T-cell (primary cell): ENCODE data around the gene NSUN4. TPM values are rescaled to one million over a fixed set of nuclear protein-coding genes. Genes with fewer than 3 reads are reported as not detected.
"Not testable (repeated sequence)": the region's sequence is repeated elsewhere in the genome, so short reads cannot be mapped to it uniquely, and the experiment has no call there.

ENCODE experiments used
- ATAC-seq, 4 experiments: fragments of 200-7000 bp in 3 of 4; fragments of 150-1000 bp in 1 of 4; cut with Tn5 transposase; replicated peaks in 1 of 4; 1 replicate in 3 of 4; 2 replicates in 1 of 4; pipeline ENCODE4 v1.10.0; 2021; ENCODE audit warnings: moderate library complexity in 3 of 4, mild to moderate bottlenecking in 2 of 4, moderate number of reproducible peaks in 1 of 4
- CTCF ChIA-PET, 2 donors: fragments of 300-600 bp; sonication (Branson Sonifier 250); formaldehyde crosslinking; loops; one replicate each; lab custom pipeline; 2022; ENCODE audit warnings: antibody characterized with exemption in 2 of 2; lab: Charles Lee
- POLR2A ChIA-PET, 2 donors: fragments of 300-600 bp; sonication (Branson Sonifier 250); formaldehyde crosslinking; loops; one replicate each; lab custom pipeline; 2022; ENCODE audit warnings: antibody characterized with exemption in 2 of 2; lab: Charles Lee
- DNase-seq, 35 experiments: peaks; one replicate each; pipeline versions ENCODE4 v3.0.0 to v3.0.0-alpha.2; 2013 to 2023
- H3K27ac ChIP-seq: one replicate; pipeline ENCODE4 v1.5.1; 2013; ENCODE audit warnings: low read length
- H3K27me3 ChIP-seq, 2 experiments: replicated peaks in 1 of 2; 1 replicate in 1 of 2; 2 replicates in 1 of 2; pipeline versions ENCODE4 v1.6.1 to v1.7.0; 2013; ENCODE audit warnings: low read length in 1 of 2, mixed read lengths in 1 of 2; ENCODE audit not compliant: control insufficient read depth in 2 of 2, insufficient read depth in 2 of 2; ENCODE audit errors: extremely low read depth in 1 of 2
- H3K36me3 ChIP-seq, 2 donors: 1 replicate in 1 of 2; 2 replicates in 1 of 2; pipeline versions ENCODE4 v1.6.1 to v1.7.0; 2013; ENCODE audit warnings: low read length in 1 of 2; ENCODE audit not compliant: control insufficient read depth in 2 of 2, insufficient read depth in 1 of 2; ENCODE audit errors: extremely low read depth in 1 of 2
- H3K4me1 ChIP-seq, 2 experiments: 1 replicate in 1 of 2; 2 replicates in 1 of 2; pipeline versions ENCODE4 v1.6.1 to v1.7.0; 2013; ENCODE audit warnings: low read length in 2 of 2, mixed read lengths in 1 of 2; ENCODE audit not compliant: insufficient read depth in 2 of 2, control insufficient read depth in 1 of 2; ENCODE audit errors: extremely low read depth in 1 of 2
- H3K4me3 ChIP-seq, 2 donors: 1 replicate in 1 of 2; 2 replicates in 1 of 2; pipeline versions ENCODE4 v1.5.1 to v1.7.0; 2013; ENCODE audit warnings: mild to moderate bottlenecking in 2 of 2, low read length in 1 of 2, moderate library complexity in 1 of 2; ENCODE audit not compliant: control insufficient read depth in 1 of 2; ENCODE audit errors: extremely low read depth in 1 of 2
- H3K9me3 ChIP-seq: 2 replicates; pipeline ENCODE4 v1.7.0; 2013
- H3K27ac Mint-ChIP-seq, 2 donors: one replicate each; pipeline ENCODE4 v1.8.0; 2020 to 2021; ENCODE audit warnings: mild to moderate bottlenecking in 2 of 2, mixed read lengths in 2 of 2
- H3K27me3 Mint-ChIP-seq, 2 donors: one replicate each; pipeline ENCODE4 v1.8.0; 2021 to 2022; ENCODE audit warnings: mixed read lengths in 2 of 2
- H3K36me3 Mint-ChIP-seq: one replicate; pipeline ENCODE4 v1.8.0; 2021; ENCODE audit warnings: mixed read lengths
- H3K4me1 Mint-ChIP-seq, 3 donors: one replicate each; pipeline ENCODE4 v1.8.0; 2020 to 2022; ENCODE audit warnings: mixed read lengths in 3 of 3, mild to moderate bottlenecking in 1 of 3
- H3K4me3 Mint-ChIP-seq, 3 donors: one replicate each; pipeline ENCODE4 v1.8.0; 2020 to 2022; ENCODE audit warnings: mild to moderate bottlenecking in 3 of 3, mixed read lengths in 3 of 3, moderate library complexity in 3 of 3
- H3K9me3 Mint-ChIP-seq, 3 donors: one replicate each; pipeline ENCODE4 v1.8.0; 2020 to 2022; ENCODE audit warnings: mixed read lengths in 3 of 3
- WGBS: methylation state at CpG from one replicate; pipeline ENCODE4 v1.1.5; 2013; ENCODE audit warnings: missing lambda C conversion rate; ENCODE audit not compliant: insufficient coverage; 5-methylcytosine and 5-hydroxymethylcytosine counted together
- total RNA-seq, 35 experiments: library from RNA in 6 of 35; stranded (reverse) in 6 of 35; fragments of 120-200 nt in 1 of 35; gene quantifications; one replicate each; pipeline versions ENCODE4 v1.2.1 to v1.2.4 and lab custom pipeline; 2013 to 2026

NSUN4 gene
- total RNA-seq, 5 donors from 2014 or later (not counting 1 experiment from before 2014, with no cell fraction given): 24.4 to 29.3 (median 25.0) TPM

- H3K9me3 ChIP-seq, DNase-seq, H3K27ac ChIP-seq, H3K27me3 Mint-ChIP-seq, H3K4me3 Mint-ChIP-seq, H3K9me3 Mint-ChIP-seq, POLR2A ChIA-PET, H3K27me3 ChIP-seq, H3K36me3 ChIP-seq, H3K27ac Mint-ChIP-seq, H3K4me1 Mint-ChIP-seq, ATAC-seq, H3K36me3 Mint-ChIP-seq, H3K4me1 ChIP-seq, H3K4me3 ChIP-seq: not testable (repeated sequence)
- CTCF ChIA-PET: interaction anchor here in 1 of 2 donors (0.6 kb wide), 1 partner anchor 337 kb away, joined by 3 read pairs; no protein-coding TSS in a partner anchor
- WGBS: 100% methylated on average over 3 of the region's 6 CpGs
These were observed 18.4 kb upstream of the NSUN4 start for GRCh38 chr1:46322191-46322590.

- POLR2A ChIA-PET, H3K9me3 Mint-ChIP-seq, H3K27ac ChIP-seq, ATAC-seq, H3K4me3 ChIP-seq, H3K36me3 ChIP-seq, H3K9me3 ChIP-seq, H3K27me3 ChIP-seq, H3K4me3 Mint-ChIP-seq, H3K4me1 ChIP-seq, H3K4me1 Mint-ChIP-seq, H3K36me3 Mint-ChIP-seq, DNase-seq, H3K27ac Mint-ChIP-seq, H3K27me3 Mint-ChIP-seq: not testable (repeated sequence)
- CTCF ChIA-PET: interaction anchor here in 1 of 2 donors (0.6 kb wide), 1 partner anchor 1113 kb away, joined by 3 read pairs; no protein-coding TSS in a partner anchor
- 100% methylated on average over 3 of the region's 11 CpGs for WGBS
These were observed 15.1 kb upstream of the NSUN4 start for GRCh38 chr1:46325285-46326076.

GRCh38 chr1:46328182-46328581, 12.4 kb upstream of the NSUN4 start:
- ATAC-seq: not testable (repeated sequence)
- POLR2A ChIA-PET: interaction anchor here (0.6 to 0.7 kb wide), 3 partner anchors 19 to 362 kb away, joined by 3 read pairs; no protein-coding TSS in a partner anchor

DNA sequence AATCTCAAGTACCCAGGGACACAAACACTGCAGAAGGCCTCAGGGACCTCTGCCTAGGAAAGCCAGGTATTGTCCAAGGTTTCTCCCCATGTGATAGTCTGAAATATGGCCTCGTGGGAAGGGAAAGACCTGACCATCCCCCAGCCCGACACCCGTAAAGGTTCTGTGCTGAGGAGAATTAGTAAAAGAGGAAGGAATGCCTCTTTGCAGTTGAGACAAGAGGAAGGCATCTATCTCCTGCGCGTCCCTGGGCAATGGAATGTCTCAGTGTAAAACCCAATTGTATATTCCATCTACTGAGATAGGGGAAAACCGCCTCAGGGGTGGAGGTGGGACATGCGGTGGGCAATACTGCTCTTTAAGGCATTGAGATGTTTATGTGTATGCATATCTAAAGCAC, 10.8 kb upstream of the NSUN4 start:
- H3K27ac ChIP-seq, H3K4me3 ChIP-seq, H3K27me3 ChIP-seq, H3K4me1 Mint-ChIP-seq, H3K9me3 ChIP-seq, DNase-seq, CTCF ChIA-PET, H3K36me3 ChIP-seq, H3K4me1 ChIP-seq, H3K4me3 Mint-ChIP-seq, H3K27me3 Mint-ChIP-seq, POLR2A ChIA-PET, H3K27ac Mint-ChIP-seq, H3K36me3 Mint-ChIP-seq, H3K9me3 Mint-ChIP-seq, ATAC-seq: not testable (repeated sequence)
- WGBS: no CpG with 5 or more reads among the region's 7 CpGs

More at GRCh38 chr1:46328182-46328581, 12.4 kb upstream of the NSUN4 start:
- CTCF ChIA-PET: interaction anchor here in 1 of 2 donors (1.0 kb wide), 1 partner anchor 18 kb away, joined by 3 read pairs; no protein-coding TSS in a partner anchor
- not testable (repeated sequence) for H3K9me3 ChIP-seq, H3K4me1 ChIP-seq, DNase-seq, H3K9me3 Mint-ChIP-seq, H3K27me3 Mint-ChIP-seq, H3K36me3 ChIP-seq, H3K27me3 ChIP-seq, H3K27ac ChIP-seq, H3K4me1 Mint-ChIP-seq, H3K4me3 ChIP-seq, H3K36me3 Mint-ChIP-seq, H3K4me3 Mint-ChIP-seq, H3K27ac Mint-ChIP-seq
- WGBS: 100% methylated on average over 1 of the region's 7 CpGs

GRCh38 chr1:46330381-46330780, 10.2 kb upstream of the NSUN4 start:
- H3K36me3 Mint-ChIP-seq, CTCF ChIA-PET, H3K9me3 Mint-ChIP-seq, H3K27me3 ChIP-seq, H3K9me3 ChIP-seq, DNase-seq, H3K4me1 Mint-ChIP-seq, ATAC-seq, H3K27me3 Mint-ChIP-seq, H3K27ac ChIP-seq, POLR2A ChIA-PET, H3K4me3 ChIP-seq, H3K36me3 ChIP-seq, H3K4me1 ChIP-seq, H3K4me3 Mint-ChIP-seq, H3K27ac Mint-ChIP-seq: not testable (repeated sequence)
- 83% methylated on average over 2 of the region's 2 CpGs for WGBS

DNA sequence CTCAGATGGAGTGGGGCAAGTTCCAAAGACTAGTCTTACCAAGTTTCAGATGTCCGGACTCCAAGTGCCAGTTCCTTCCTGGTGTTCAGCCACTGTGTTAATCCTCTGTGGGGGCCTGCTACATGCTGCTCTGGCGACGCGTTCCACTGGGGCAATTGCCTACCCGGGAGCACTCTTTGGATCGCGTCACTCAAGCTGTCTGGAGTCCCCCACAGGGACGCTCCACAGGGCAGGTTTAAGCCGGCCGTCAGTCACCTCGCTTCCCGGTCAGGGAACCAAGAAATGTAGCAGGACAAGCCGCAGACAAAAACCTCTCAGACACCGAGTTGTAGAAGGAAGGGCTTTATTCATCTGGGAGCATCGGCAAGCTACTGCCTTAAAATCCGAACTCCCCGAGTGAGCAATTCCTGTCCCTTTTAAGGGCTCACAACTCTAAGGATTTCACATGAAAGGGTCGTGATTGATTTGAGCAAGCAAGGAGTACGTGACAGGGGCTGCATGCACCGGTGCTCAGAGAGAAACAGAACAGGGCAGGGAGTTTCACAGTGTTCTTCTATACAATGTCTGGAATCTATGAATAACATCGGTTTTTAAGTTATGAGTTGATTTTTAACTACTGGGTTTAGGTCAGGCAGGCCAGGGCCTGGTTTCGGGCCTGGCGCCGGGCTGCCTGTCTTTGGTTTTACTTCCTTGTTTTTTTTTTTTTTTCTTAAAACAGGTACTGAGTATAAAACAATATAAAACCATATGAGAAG, 8.6 kb upstream of the NSUN4 start:
- H3K4me3 Mint-ChIP-seq: not testable (repeated sequence)

More for the DNA sequence above, 8.6 kb upstream of the NSUN4 start:
- H3K36me3 ChIP-seq, H3K9me3 Mint-ChIP-seq, H3K9me3 ChIP-seq, H3K4me3 ChIP-seq, H3K36me3 Mint-ChIP-seq, H3K27me3 ChIP-seq, ATAC-seq, DNase-seq, H3K4me1 Mint-ChIP-seq, H3K27me3 Mint-ChIP-seq, H3K27ac Mint-ChIP-seq, POLR2A ChIA-PET, CTCF ChIA-PET, H3K27ac ChIP-seq, H3K4me1 ChIP-seq: not testable (repeated sequence)
- WGBS: 93% methylated on average over 18 of the region's 24 CpGs
